Right cardiac atrium (tissue), 5 donors: ENCODE results near the gene HOXB3. TPM values are rescaled to one million over a fixed set of nuclear protein-coding genes. Genes with fewer than 3 reads are reported as not detected.
"Not testable (repeated sequence)": the region's sequence is repeated elsewhere in the genome, so short reads cannot be mapped to it uniquely, and the experiment has no call there.

ENCODE experiments used
- ATAC-seq, 2 donors: fragments of 200-7000 bp; cut with Tn5 transposase; one replicate each; pipeline versions ENCODE4 v1.8.0 to v1.9.1; 2020; ENCODE audit warnings: moderate library complexity in 2 of 2, mild to moderate bottlenecking in 1 of 2
- DNase-seq, 3 donors: peaks; one replicate each; pipeline ENCODE4 v3.0.0-alpha.2; 2020
- H3K27ac ChIP-seq: one replicate; pipeline ENCODE4 v1.5.1; 2013; ENCODE audit warnings: mild to moderate bottlenecking, low read length, control low read depth, moderate library complexity
- H3K27me3 ChIP-seq: one replicate; pipeline ENCODE4 v1.6.1; 2013; ENCODE audit not compliant: control insufficient read depth, insufficient read depth
- H3K4me1 ChIP-seq: one replicate; pipeline ENCODE4 v1.6.1; 2013; ENCODE audit warnings: low read length; ENCODE audit not compliant: control insufficient read depth, insufficient read depth
- H3K4me3 ChIP-seq: one replicate; pipeline ENCODE4 v1.5.1; 2013; ENCODE audit warnings: low read length, control low read depth
- H3K9me3 ChIP-seq: one replicate; pipeline ENCODE4 v1.6.1; 2013; ENCODE audit warnings: low read length; ENCODE audit not compliant: control insufficient read depth
- WGBS: extraction: QIAGEN DNeasy Blood & Tissue Kit; methylation state at CpG from one replicate; pipeline ENCODE4 v1.1.7; 2013; 5-methylcytosine and 5-hydroxymethylcytosine counted together
- intact Hi-C, 4 donors: fragments of 100-400 bp; cut with DNase I; formaldehyde crosslinking; loops; one replicate each; pipeline versions ENCODE4 v1.11.0 to v1.14.0; 2022 to 2023
- polyA plus RNA-seq: library from polyadenylated mRNA; stranded (reverse); fragments of 200-250 nt; gene quantifications from one replicate; pipeline ENCODE4 v1.2.3, GENCODE V29; 2013
- total RNA-seq, 4 donors: library from RNA; stranded (reverse); fragmentation: NEBNext Ultra II Directional; extraction: Animal tissue kit (Norgen Biotek cat#: 25700); gene quantifications; one replicate each; pipeline ENCODE4 v1.2.1, GENCODE V29; 2021
- donor health status: healthy with polysubstance abuse.
- donor health status: DM: no; HTN: yes; CAD: no.
- donor health status: DM: no; HTN: no; CAD: no.
- donor health status: DM: no; HTN: yes; CAD: no; lungs with severe emphysema.
- donor health status: DM: yes; HTN: yes; CAD: no.

The HOXB3 gene
- total and polyA plus RNA-seq, 5 donors, result 1.2 to 2.8 (median 2.3) TPM

- intact Hi-C loops, DNase-seq, ATAC-seq, H3K9me3 ChIP-seq, H3K4me3 ChIP-seq, H3K27ac ChIP-seq, H3K27me3 ChIP-seq, H3K4me1 ChIP-seq: not testable (repeated sequence)
- 97% methylated on average over 7 of the region's 7 CpGs for WGBS
These were observed 80.3 kb downstream of the HOXB3 start for GRCh38 chr17:48509708-48510107.

- WGBS, result 77% methylated on average over 5 of the region's 5 CpGs
These were observed 83.8 kb downstream of the HOXB3 start for GRCh38 chr17:48506246-48506645.

GRCh38 chr17:48505788-48506187 is 84.3 kb downstream of the HOXB3 start:
- ATAC-seq, result peak in 1 of 2 donors; percentile 46
- no peak overlapping the region for H3K4me3 ChIP-seq
- no peak for DNase-seq
- no peaks in the 10 kb centered on the region for H3K9me3 ChIP-seq
- intact Hi-C loops, result no loop called here
- no peaks in the 10 kb centered on the region for H3K4me1 ChIP-seq
- WGBS, result 54% methylated on average over 1 of the region's 1 CpG
- no peak overlapping the region for H3K27ac ChIP-seq
- peaks cover 4% of the 10 kb centered on the region for H3K27me3 ChIP-seq

More at GRCh38 chr17:48506246-48506645, 83.8 kb downstream of the HOXB3 start:
- no peak for ATAC-seq
- intact Hi-C loops, result no loop called here
- peaks cover 5% of the 10 kb centered on the region for H3K27me3 ChIP-seq
- H3K9me3 ChIP-seq, result no peaks in the 10 kb centered on the region
- H3K27ac ChIP-seq, result no peak overlapping the region
- H3K4me3 ChIP-seq, result no peak overlapping the region
- DNase-seq, result no peak
- H3K4me1 ChIP-seq, result no peaks in the 10 kb centered on the region

GRCh38 chr17:48504953-48505352 is 85.1 kb downstream of the HOXB3 start:
- H3K9me3 ChIP-seq, result no peaks in the 10 kb centered on the region
- WGBS, result 89% methylated on average over 2 of the region's 2 CpGs
- peaks cover 4% of the 10 kb centered on the region for H3K27me3 ChIP-seq
- ATAC-seq (no peak), DNase-seq (no peak)
- H3K4me3 ChIP-seq, result no peak overlapping the region
- H3K4me1 ChIP-seq, result no peaks in the 10 kb centered on the region
- intact Hi-C loops, result no loop called here
- H3K27ac ChIP-seq, result no peak overlapping the region

GRCh38 chr17:48503747-48504146 is 86.3 kb downstream of the HOXB3 start:
- no peaks in the 10 kb centered on the region for H3K4me1 ChIP-seq
- intact Hi-C loops, result no loop called here
- H3K9me3 ChIP-seq, result no peaks in the 10 kb centered on the region
- no peak overlapping the region for H3K4me3 ChIP-seq
- DNase-seq (no peak), ATAC-seq (no peak)
- H3K27ac ChIP-seq, result no peak overlapping the region
- WGBS, result 59% methylated on average over 5 of the region's 5 CpGs
- H3K27me3 ChIP-seq, result peaks cover 4% of the 10 kb centered on the region

GRCh38 chr17:48502901-48503300 is 87.1 kb downstream of the HOXB3 start:
- WGBS, result 78% methylated on average over 4 of the region's 4 CpGs
- intact Hi-C loops, result no loop called here
- Histone ChIP-seq H3K4me3 (no peak overlapping the region), H3K27me3 (peaks cover 4% of the 10 kb centered on the region), H3K4me1 (no peaks in the 10 kb centered on the region), H3K27ac (no peak overlapping the region), H3K9me3 (no peaks in the 10 kb centered on the region)
- DNase-seq, result no peak
- no peak for ATAC-seq

GRCh38 chr17:48502312-48502711 is 87.7 kb downstream of the HOXB3 start:
- H3K27ac ChIP-seq, result no peak overlapping the region
- intact Hi-C loops, result no loop called here
- DNase-seq, result no peak
- H3K4me1 ChIP-seq, result no peaks in the 10 kb centered on the region
- no peak overlapping the region for H3K4me3 ChIP-seq
- ATAC-seq, result no peak
- H3K27me3 ChIP-seq, result peaks cover 4% of the 10 kb centered on the region
- WGBS, result 77% methylated on average over 2 of the region's 2 CpGs
- H3K9me3 ChIP-seq, result no peaks in the 10 kb centered on the region

- intact Hi-C loops, result no loop called here
- Histone ChIP-seq H3K4me1 (no peaks in the 10 kb centered on the region), H3K4me3 (no peak overlapping the region), H3K27me3 (peaks cover 4% of the 10 kb centered on the region), H3K27ac (no peak overlapping the region), H3K9me3 (no peaks in the 10 kb centered on the region)
- DNase-seq, result peak in 2 of 3 donors; percentile 20 to 32
- WGBS, result 44% methylated on average over 12 of the region's 12 CpGs
- ATAC-seq, result no peak
These were observed 89.3 kb downstream of the HOXB3 start for GRCh38 chr17:48500435-48501426.

- intact Hi-C loops, result no loop called here
- WGBS, result 91% methylated on average over 5 of the region's 5 CpGs
- peaks cover 4% of the 10 kb centered on the region for H3K27me3 ChIP-seq
- ATAC-seq (no peak), DNase-seq (no peak)
- H3K27ac ChIP-seq, result no peak overlapping the region
- H3K4me1 ChIP-seq, result no peaks in the 10 kb centered on the region
- H3K9me3 ChIP-seq, result no peaks in the 10 kb centered on the region
- no peak overlapping the region for H3K4me3 ChIP-seq
These were observed 90.2 kb downstream of the HOXB3 start for GRCh38 chr17:48499735-48500434.

GRCh38 chr17:48499248-48499647 is 90.8 kb downstream of the HOXB3 start:
- WGBS, result 98% methylated on average over 3 of the region's 3 CpGs

More at GRCh38 chr17:48499248-48499647, 90.8 kb downstream of the HOXB3 start:
- Histone ChIP-seq H3K4me3 (no peak overlapping the region), H3K27me3 (peaks cover 4% of the 10 kb centered on the region), H3K27ac (no peak overlapping the region), H3K4me1 (no peaks in the 10 kb centered on the region), H3K9me3 (no peaks in the 10 kb centered on the region)
- intact Hi-C loops, result no loop called here
- ATAC-seq (no peak), DNase-seq (no peak)
